Stimulated activated CD4-positive, alpha-beta T cell treated with anti-CD3 and anti-CD28 coated beads, Interleukin-2, amount 100 ng/mL, for 24 hours (primary cell): Measurements from ENCODE around the gene POMGNT2.
A peak's percentile ranks its signal among the peaks of the same experiment; 100 is the strongest.

Experiments
- DNase-seq, 2 donors: peaks; one replicate each; pipeline ENCODE4 v3.0.0-alpha.2; 2020

Gene POMGNT2

DNA sequence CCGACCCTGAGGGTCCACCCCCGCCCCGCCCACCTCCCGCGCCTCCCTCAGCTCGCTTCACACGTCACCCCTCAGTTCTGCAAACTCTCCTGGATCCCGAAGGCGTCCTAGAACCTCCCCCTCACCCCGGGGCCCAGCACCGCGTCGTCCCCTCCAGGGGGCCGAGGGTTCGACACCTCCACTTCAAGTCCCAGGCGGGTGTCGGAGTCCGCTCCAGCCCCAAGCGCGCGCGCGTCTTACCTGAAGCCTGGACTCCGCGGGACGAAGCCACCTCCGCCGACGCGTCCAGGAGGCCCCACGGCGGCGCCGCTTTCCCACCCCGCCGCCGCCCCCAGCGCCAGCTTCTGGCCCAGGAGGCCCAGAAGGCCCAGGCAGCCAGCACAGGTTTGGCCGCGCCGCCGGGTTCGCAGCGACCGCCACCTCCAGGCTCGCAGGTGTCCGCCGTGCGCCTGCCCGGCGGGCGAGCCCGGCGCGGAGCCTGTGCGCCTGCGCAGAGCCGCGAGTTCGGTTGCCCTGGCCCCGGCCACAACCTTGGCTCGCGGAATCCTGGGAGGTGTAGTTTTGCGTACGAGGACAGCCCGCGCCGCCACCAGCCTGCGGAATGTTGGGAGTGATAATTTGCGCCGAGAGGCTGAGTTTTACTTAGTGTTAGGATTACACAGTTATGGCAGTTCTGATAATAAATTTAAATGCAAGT lies at the start of gene POMGNT2:
Gene POMGNT2, minus strand, starts transcription at position 484 of the 697 bp plus-strand sequence. CDS start 24,648 bp downstream, outside the sequence.
- DNase-seq: peak; percentile 87 to 91

DNA sequence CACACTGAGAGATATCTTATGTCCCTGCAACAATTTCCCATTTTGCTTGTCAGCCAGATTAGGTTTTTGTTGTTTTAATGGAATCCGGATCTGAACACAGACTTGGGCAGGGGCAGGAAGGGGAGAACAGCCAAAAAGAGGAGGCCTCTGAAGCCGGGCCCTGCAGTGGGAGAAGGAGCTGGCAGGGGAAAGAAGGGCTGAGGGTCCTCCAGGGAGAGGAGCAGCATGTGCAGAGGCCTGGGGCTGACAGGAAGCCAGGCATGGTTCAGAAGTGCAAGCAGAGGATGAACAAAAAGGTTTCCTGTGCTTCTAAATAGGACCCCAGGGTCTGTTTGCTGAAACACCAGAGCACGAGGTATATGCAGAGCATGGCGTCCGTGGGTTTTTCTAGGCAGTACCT lies 49.1 kb upstream of the POMGNT2 start:
- DNase-seq: no peak

DNA sequence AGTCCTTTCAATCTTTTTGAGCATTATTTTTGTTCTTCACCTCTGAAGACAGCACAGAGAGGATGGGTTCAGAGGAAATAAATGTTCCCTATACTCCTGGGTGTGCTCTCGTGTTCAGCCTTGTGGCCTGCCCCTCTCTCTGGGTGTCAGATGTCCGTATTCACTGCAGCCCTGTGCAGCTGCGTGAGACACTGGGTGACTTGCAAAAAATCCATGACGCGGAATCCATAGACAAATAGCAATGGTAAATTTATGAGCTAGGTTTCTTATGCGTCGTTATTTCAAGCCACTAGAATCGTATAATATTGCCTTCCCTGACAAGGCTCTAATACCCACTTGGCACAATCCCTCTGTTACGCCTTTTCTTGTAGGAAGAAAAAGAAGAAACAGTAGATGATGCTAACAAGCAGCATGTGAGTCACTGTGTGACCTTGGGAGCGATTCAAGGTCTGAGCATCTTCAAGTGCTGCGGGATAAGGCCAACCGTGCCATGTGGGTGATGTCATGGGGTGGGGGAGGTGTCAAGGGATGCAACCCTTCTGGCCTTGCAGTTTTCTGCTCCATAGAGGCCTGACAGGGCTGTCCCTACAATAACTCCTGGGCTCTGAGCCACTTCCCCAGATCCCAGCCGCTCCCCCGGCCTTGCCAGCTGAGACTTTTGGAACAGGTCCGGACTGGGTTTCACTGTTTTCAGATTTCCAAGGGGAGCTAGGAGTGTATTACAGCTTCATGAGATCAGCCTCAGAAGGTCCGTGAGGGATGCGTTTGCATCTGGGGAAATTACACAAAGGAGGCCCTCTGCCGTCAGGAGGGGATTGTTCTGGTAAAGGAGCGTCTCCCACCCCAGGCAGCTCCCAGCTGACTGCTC lies 47.6 kb upstream of the POMGNT2 start:
- no peak for DNase-seq

DNA sequence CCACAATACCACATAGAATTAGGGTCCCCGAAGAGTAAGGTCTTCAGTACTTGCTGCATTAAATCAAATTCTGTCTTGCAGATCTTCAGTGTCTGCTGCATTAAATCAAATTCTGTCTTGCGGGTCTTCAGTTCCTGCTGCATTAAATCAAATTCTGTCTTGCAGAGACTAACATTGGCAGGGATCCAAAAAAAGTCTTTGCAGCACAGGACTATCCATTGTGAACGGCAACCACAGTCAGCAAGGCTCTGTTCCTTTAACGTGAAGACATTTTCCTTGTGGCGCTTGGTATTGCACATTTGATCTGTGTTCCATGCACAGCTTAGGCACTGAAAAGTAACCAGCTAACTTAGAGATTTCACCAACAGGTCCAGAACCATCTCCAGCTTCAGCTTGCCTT lies 46.8 kb upstream of the POMGNT2 start:
- DNase-seq: no peak

DNA sequence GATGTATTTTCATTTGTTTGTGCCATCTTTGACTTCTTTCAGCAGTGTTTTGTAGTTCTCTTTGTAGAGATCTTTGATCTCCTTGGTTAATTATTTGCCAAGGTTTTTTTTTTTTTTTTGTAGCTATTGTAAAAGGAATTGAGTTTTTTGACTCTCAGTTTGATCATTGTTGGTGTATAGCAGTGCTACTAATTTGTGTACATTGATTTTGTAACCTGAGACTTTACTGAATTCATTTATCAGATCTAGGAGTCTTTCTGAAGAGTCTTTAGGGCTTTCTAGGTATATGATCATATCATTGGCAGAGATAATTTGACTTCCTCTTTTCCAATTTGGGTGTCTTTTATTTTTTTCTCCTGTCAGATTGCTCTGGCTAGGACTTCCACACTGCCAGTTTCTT lies 42.2 kb upstream of the POMGNT2 start:
- DNase-seq: no peak

DNA sequence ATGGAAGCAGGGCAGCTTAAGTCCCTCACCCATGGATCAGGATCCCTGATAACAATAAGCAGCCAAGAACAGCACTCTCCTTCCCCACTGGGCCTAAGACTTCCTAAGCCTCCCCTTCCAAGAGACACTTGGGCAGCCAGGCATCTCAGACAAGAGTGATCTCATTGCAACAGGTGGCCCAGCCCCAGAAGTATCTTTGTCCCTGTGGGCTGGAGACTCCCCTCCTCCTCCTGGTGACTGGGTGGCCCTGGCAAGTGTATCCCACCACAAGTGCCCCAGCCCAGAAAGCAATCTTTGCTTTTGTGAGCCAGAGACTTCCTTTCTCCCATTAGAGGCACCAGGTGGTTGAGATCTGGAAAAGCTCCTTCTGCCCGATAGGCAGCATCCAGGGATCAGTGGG lies 40.7 kb upstream of the POMGNT2 start:
- no peak for DNase-seq

DNA sequence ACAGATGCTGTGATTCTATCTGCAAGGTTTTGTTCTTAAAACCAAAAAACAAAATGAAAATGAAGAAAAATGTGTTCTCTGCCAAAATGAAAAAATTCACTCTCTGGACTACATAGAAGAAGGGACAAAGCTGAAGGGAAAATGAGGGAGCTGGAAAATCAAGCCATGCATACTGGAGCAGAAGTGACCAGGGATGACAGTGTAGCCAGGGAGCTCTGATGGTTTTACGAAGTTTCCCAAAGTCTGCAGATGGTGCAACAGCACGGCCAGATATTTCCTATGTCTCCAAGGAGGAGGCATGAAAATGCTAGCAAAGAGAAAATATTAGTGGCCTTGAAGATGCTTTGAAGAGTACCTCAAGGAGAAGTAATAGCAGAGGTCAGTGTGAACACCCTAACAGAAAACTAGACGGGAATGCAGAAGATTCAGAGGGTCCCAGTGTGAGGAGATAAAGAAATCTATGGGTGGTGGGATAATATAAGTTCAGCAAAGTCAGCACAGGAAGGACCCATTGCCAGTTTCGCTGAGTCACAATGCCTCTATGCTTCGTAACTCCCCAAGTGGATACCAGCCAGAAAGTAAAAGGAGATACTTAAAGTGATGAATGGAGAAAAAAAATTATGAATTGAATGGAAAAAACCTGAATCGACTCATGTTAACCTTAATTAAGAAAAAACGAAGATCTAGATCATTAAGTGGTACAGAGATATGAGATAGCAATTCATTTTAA lies 39.0 kb upstream of the POMGNT2 start:
- DNase-seq: no peak

DNA sequence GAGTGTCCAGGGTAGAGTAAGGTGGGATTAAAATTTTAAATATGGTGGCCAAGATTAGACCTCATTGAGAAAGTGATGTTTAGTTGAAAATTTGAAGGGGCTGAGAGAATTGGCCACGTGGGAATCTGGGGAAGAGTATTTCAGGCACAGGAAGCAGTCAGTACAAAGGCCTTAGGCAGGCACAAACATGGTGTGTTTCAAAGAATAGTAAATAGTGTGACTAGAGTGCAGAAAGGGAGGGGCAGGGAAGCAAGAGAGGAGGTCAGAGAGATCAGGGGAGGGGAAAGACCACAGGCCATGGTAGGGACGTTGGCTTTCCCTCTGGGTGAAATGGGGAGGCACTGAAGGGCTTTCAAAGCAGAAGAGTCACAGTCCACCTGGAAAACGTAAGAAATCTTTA lies 36.6 kb upstream of the POMGNT2 start:
- DNase-seq: no peak

DNA sequence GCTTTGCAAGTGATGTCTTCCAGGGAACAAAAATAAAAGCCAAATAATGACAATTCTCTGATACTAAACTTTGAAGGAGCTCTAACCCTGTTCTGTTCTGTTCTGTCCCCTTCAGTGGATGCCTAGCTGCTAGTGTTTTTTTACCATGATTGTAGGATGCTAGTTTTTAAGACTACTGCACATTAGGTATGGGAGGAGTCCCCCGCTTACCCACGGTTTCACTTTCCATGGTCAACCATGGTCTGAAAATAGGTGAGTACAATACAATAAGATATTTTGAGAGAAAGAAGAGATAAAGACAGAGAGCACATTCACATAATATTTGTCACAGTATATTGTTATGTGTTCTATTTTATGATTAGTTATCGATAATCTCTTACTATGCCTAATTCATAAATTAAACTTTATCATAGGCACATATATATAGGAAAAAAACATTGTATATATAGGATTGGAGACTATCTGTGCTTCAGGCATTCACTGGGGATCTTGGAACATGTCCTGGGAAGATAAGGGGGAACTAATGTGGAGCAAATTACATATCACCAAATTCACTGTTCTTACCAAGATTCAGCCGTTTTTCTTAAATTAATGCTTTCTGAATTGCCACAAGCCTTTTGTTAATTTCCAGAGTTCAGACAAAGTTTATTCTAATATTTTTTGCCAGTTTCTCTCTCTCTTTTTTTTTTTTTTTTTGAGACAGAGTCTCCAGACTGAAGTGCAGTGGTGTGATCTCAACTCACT lies 32.8 kb upstream of the POMGNT2 start:
- no peak for DNase-seq

DNA sequence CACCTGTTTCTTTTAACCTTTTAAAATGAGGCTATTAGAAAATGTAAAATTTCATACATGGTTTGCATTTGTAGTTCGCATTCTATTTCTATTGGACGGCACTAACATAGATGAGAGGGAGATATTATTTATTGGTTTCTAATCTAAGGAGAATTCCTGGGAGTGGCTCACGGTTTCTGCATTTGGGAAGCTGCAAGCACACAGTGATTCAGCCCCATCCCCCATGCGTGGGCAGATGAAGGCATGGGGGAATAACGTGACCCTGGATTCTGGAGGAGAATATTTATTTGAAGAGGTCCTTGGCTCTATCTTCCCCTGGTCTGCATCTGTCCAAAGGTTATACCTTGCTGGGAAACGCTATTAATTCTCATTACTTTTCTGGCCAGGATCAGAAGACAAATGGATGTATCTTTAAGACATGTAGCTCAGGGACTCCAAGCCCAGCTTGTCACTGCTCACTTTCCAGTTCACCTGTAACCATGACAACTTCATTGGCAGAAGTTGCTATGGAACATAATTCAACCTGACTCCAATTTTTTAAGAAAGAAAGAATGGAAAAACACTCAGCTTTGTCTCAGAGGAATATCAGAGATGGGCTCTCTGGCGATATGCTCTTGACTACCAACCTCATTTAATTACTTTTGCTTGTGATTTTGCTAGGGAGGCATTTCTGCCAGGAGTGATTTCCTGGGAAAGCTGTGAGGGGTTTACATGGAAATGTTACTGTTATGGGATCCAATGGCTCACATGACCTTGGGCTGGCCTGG lies 27.2 kb upstream of the POMGNT2 start:
- DNase-seq: no peak

DNA sequence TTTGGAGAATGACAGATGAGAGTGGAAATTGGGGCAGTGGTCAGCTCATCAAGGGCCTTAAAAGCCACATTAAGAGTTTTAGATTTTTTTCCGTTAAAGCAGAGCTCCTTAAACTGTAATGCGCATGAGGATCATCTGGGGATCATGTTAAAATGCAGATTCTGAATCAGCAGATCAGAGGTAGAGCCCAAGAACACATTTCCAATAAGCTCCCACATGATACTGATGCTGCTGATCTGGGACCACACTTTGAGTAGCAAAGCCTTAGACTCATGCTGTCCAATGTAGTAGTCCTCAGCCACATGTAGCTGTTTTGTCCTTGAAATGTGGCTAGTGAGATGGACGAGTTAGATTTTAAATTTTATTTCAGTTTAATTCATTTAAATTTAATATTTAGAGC lies 26.3 kb upstream of the POMGNT2 start:
- no peak for DNase-seq

DNA sequence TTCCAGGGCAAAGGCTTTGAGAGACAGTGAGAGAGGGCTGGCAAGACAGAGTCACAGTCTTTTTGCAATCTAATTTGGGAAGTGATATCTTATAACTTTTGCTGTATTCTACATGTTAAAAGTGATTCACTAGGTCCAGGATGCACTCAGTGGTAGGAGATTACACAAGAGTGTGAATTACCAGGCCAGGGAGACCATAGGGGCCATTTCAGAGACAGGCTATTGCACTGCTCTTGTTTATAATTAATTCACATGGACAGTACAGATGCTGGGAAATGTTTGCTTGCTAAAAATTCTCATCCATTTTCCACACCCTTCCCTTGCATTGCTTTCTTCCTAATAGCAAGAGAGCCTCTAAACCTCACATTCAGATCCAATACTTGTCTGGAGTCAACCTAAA lies 22.6 kb upstream of the POMGNT2 start:
- no peak for DNase-seq

DNA sequence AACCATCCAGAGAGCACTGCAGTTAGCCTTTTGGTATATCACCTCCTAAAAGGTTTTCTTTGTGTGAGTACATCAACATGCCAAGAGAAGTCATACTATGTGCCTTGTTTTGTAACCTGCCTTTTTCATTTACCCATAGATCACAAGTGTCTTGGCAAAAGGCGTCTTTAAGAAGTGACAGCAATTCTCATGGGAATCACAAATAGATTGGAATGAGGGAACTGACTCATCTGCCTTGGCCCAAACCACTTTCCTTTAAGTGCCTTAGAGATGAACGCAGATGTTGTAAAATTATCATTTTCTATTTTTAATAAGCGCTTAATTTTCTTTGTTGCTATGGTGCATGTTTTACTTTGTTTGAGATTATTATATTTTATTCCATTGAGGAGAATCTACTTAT lies 20.7 kb upstream of the POMGNT2 start:
- DNase-seq: no peak

DNA sequence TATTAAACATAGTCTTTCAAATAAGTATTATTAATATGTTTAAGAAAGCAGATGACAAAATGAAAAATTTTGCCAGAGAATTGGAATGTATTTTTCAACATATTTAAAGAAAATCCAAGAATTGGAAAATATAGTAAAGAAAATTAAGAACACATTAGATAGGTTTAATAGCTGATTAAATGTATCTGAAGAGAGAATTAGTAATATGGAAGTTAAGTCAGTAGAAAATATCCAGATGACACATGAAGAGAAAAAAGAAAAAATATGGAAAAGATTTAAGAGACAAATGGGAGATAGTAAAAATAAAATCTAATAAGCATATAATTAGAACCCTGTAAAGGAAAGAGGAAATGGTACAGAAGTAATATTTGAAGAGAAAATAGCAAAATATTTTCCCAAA lies 18.0 kb upstream of the POMGNT2 start:
- DNase-seq: no peak

DNA sequence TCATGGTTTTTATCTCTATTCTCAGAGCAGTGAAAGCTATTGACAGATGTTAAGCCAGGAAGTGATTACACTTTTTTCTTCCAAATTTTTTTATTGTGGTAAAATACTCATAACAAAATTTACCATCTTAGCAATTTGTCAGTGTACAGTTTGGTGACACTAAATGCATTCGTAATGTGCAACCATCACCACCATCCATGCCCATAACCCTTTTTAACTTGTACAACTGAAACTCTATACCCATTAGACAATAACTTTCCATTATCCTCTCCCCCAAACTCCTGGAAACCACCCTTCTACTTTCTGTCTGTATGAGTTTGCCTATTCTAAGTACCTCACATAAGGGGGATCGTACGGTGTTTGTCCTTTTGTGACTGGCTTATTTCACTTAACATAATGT lies 15.1 kb upstream of the POMGNT2 start:
- DNase-seq: no peak

DNA sequence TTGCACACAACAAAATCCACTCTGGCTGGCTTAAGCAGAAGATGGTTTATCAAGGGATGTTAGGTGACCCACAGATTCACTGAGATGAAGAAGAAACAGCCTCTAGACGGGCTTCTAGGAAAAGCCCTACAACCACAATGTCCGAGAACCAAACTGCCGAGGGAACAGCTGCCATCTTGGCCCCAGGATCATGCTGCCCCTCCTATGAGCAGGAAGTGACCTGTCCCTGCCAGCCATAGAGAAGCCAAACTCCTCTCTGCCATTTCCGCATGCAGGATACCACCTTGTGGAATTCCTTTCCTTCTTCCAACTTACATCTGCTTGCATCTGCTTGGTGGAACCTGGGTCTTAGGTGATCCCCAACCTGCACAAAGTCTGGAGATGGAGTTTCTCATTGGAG lies 11.4 kb upstream of the POMGNT2 start:
- no peak for DNase-seq

DNA sequence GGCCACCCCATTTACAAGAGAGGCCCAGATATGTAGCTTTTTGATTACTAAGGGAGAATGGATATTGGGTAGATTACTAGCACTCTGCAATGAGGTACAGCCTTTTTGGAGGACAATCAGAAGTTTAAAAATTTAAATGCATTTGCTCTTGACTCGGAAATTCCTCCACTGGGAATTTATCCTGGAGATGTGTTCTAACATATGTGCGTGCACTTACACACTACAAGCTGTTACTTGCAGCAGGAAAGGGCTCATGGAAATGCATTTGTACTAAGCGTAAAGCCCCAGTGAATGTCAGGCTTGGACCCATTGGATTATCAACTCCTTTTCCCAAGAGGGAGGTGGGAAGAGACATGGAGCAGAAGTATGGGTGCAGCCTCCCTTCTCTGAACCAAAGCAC lies 7.8 kb upstream of the POMGNT2 start:
- no peak for DNase-seq

DNA sequence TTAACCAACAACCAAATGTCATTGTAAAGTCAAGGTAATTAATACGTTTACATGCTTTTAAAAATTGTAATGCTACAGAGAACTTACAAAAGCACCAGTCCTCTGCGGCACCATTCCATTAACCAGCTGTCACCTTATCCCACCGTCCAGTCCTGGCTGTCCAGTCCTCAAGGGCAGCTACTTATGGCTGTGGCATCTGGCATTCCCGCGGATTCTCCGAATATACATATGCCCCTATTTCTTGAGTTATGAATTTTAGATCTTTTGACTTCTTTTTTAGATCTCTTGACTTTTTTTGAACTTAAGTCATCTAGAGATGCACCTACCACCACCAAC lies 382 bp upstream of the POMGNT2 start:
- DNase-seq: no peak

DNA sequence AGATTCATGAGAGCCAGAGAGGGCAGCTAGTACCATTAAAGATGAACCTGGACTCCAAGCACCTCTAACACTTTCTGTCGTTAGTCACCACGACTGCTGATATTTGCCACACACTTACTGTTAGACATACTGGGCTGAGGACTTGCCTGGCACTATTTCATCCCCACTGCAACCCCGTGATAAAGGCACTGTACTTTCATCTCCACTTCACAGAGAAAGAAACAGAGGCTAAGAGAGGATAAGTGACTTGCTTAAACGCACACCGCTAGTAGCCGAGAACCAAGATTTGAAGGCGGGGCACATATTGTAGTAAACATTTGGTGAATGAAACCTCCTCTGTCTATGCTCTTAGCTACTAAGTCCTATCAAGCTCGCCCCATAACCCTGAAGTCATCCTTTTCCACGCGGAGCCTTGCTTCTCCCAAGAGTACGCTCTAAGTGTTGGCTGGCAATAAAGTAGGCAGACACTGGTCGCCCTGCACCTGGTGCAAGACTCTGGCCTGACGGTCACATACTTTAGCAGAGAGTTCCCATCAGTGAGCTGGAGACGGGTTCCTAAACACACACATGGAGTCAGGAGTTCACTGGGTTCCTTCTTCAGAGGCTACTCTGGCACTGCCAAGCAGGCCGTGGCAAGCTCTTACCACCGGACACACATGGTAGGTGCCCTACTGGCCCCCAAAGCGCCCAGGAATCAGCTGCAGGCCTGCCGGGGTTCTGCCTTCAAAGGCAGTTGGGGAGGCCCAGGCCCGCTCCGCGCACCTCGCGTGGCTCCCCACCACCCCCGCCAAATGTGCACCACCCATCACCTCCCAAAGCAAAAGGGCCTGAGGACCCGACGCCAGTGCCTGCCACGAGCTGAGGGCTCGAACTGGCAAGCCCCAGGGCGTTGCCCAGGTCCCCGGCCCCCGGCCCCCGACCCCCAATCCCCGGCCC lies 951 bp downstream of the POMGNT2 start:
- DNase-seq: peak; percentile 28 to 31

DNA sequence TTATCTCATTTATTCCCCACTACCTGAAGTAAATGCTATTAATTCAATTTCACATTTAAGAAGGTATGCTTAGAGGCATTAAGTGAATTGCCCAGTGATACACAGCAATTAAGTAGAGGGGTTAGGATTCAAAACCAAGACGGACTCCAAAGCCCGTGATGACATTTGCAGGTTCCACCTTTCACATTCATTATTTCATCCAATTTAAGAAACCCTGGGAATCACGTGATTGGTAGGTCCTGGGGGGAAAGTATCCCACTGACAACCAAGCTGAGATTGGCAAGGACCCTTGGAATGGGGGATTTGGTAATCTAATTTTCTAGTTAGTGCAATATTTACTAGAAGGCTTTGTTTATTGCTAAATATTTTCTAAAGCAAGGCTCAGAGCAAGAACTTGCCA lies 1.8 kb downstream of the POMGNT2 start:
- no peak for DNase-seq
